Small intestine (tissue), 7 donors: ENCODE data around the gene CDK17. TPM values are rescaled to one million over a fixed set of nuclear protein-coding genes. Genes with fewer than 3 reads are reported as not detected.
"Not testable (repeated sequence)": the region's sequence is repeated elsewhere in the genome, so short reads cannot be mapped to it uniquely, and the experiment has no call there.

Source experiments
- DNase-seq, 2 donors: peaks; one replicate each; pipeline versions ENCODE4 v3.0.0 to v3.0.0-alpha.2; 2013
- FAIRE-seq: peaks from 2 replicates; lab custom pipeline; 2012; peaks lifted over from hg19 to GRCh38; lab: Jason Lieb, UNC
- H3K27ac ChIP-seq, 3 donors: one replicate each; pipeline ENCODE4 v1.5.1; 2013; ENCODE audit warnings: low read length in 2 of 3, mild to moderate bottlenecking in 2 of 3, control low read depth in 1 of 3, inconsistent platforms in 1 of 3, low read depth in 1 of 3, moderate library complexity in 1 of 3
- H3K27me3 ChIP-seq, 3 donors: one replicate each; pipeline ENCODE4 v1.6.1; 2013; ENCODE audit warnings: low read length in 3 of 3, inconsistent platforms in 1 of 3; ENCODE audit not compliant: control insufficient read depth in 3 of 3, insufficient read depth in 3 of 3
- H3K36me3 ChIP-seq, 3 donors: one replicate each; pipeline ENCODE4 v1.6.1; 2013; ENCODE audit warnings: low read length in 3 of 3, inconsistent platforms in 1 of 3, low read depth in 1 of 3, mild to moderate bottlenecking in 1 of 3, moderate library complexity in 1 of 3; ENCODE audit not compliant: control insufficient read depth in 3 of 3, insufficient read depth in 2 of 3
- H3K4me1 ChIP-seq, 3 donors: one replicate each; pipeline ENCODE4 v1.6.1; 2013; ENCODE audit warnings: low read length in 2 of 3, inconsistent platforms in 1 of 3, low read depth in 1 of 3, mild to moderate bottlenecking in 1 of 3, moderate library complexity in 1 of 3; ENCODE audit not compliant: control insufficient read depth in 3 of 3, insufficient read depth in 2 of 3
- H3K4me3 ChIP-seq, 3 donors: one replicate each; pipeline ENCODE4 v1.5.1; 2013; ENCODE audit warnings: low read length in 3 of 3, control low read depth in 1 of 3, inconsistent platforms in 1 of 3, low read depth in 1 of 3, mild to moderate bottlenecking in 1 of 3, moderate library complexity in 1 of 3
- H3K9me3 ChIP-seq, 2 donors: one replicate each; pipeline ENCODE4 v1.6.1; 2013; ENCODE audit warnings: low read depth in 1 of 2, low read length in 1 of 2; ENCODE audit not compliant: control insufficient read depth in 2 of 2, insufficient read depth in 1 of 2
- WGBS, 3 donors: extraction: QIAGEN DNeasy Blood & Tissue Kit; methylation state at CpG; one replicate each; pipeline ENCODE4 v1.1.7; 2013; 5-methylcytosine and 5-hydroxymethylcytosine counted together
- polyA plus RNA-seq, 4 donors: library from polyadenylated mRNA; stranded (reverse) in 3 of 4; unstranded in 1 of 4; fragments of 200-250 nt in 3 of 4; fragments of 120-200 nt in 1 of 4; gene quantifications; one replicate each; pipeline versions ENCODE4 v1.2.1 to v1.2.3, GENCODE V29; 2013
- donor health status: healthy with polysubstance abuse.
- donor health status: control.
- donor health status: control.
- donor health status: Bipolar disorder and iron deficiency.
- donor health status: healthy.

Gene CDK17
- polyA plus RNA-seq, 4 donors = 7.6 to 29.8 (median 8.4) TPM

- 91 to 99% (median 94%) methylated on average over 1 of the region's 1 CpG for WGBS, 3 donors
- H3K4me1 ChIP-seq = no peaks in the 10 kb centered on the region
- no peaks in the 10 kb centered on the region for H3K27me3 ChIP-seq
- FAIRE-seq (no peak), DNase-seq (no peak)
- H3K4me3 ChIP-seq = no peak overlapping the region
- H3K27ac ChIP-seq = no peak overlapping the region
- H3K36me3 ChIP-seq = no peaks in the 10 kb centered on the region
- H3K9me3 ChIP-seq = no peaks in the 10 kb centered on the region
These were observed 14.4 kb upstream of the CDK17 start for GRCh38 chr12:96414637-96415036.

GRCh38 chr12:96412431-96412830 is 12.2 kb upstream of the CDK17 start:
- DNase-seq = no peak
- H3K4me1 ChIP-seq = no peaks in the 10 kb centered on the region
- no peak overlapping the region for H3K4me3 ChIP-seq
- H3K27me3 ChIP-seq = no peaks in the 10 kb centered on the region
- no peaks in the 10 kb centered on the region for H3K36me3 ChIP-seq
- no peak for FAIRE-seq
- no peak overlapping the region for H3K27ac ChIP-seq
- H3K9me3 ChIP-seq = no peaks in the 10 kb centered on the region

GRCh38 chr12:96409731-96410130 is 9.5 kb upstream of the CDK17 start:
- no peak for DNase-seq
- Histone ChIP-seq H3K9me3 (no peaks in the 10 kb centered on the region), H3K4me1 (no peaks in the 10 kb centered on the region), H3K27ac (no peak overlapping the region), H3K4me3 (no peak overlapping the region), H3K36me3 (no peaks in the 10 kb centered on the region), H3K27me3 (no peaks in the 10 kb centered on the region)
- FAIRE-seq = no peak
- 83 to 92% (median 91%) methylated on average over 4 of the region's 4 CpGs for WGBS, 3 donors

GRCh38 chr12:96408993-96409392 is 8.8 kb upstream of the CDK17 start:
- DNase-seq (no peak), FAIRE-seq (no peak)
- H3K27ac ChIP-seq = no peak overlapping the region

GRCh38 chr12:96407429-96408097 is 7.3 kb upstream of the CDK17 start:
- peak overlapping the region in 1 of 3 donors; percentile 55 for H3K27ac ChIP-seq
- H3K4me3 ChIP-seq, FAIRE-seq, H3K27me3 ChIP-seq, H3K36me3 ChIP-seq, H3K4me1 ChIP-seq, DNase-seq, H3K9me3 ChIP-seq: not testable (repeated sequence)
- WGBS, 3 donors = 84 to 89% (median 85%) methylated on average over 7 of the region's 7 CpGs

More at GRCh38 chr12:96408993-96409392, 8.8 kb upstream of the CDK17 start:
- Histone ChIP-seq H3K27me3 (no peaks in the 10 kb centered on the region), H3K9me3 (no peaks in the 10 kb centered on the region), H3K4me3 (no peak overlapping the region), H3K36me3 (no peaks in the 10 kb centered on the region), H3K4me1 (no peaks in the 10 kb centered on the region)
- 96 to 97% (median 97%) methylated on average over 3 of the region's 3 CpGs for WGBS, 3 donors

GRCh38 chr12:96404696-96405095 is 4.5 kb upstream of the CDK17 start:
- no peak for FAIRE-seq
- Histone ChIP-seq H3K4me3 (no peak overlapping the region), H3K9me3 (no peaks in the 10 kb centered on the region), H3K36me3 (no peaks in the 10 kb centered on the region), H3K27ac (no peak overlapping the region), H3K27me3 (no peaks in the 10 kb centered on the region), H3K4me1 (peaks cover 0 to 4% (median 0%) of the 10 kb centered on the region in 3 donors)
- no peak for DNase-seq
- 49 to 64% (median 53%) methylated on average over 3 of the region's 3 CpGs for WGBS, 3 donors

- Histone ChIP-seq H3K9me3 (no peaks in the 10 kb centered on the region), H3K27me3 (no peaks in the 10 kb centered on the region), H3K4me1 (peaks cover 0 to 4% (median 0%) of the 10 kb centered on the region in 3 donors), H3K4me3 (no peak overlapping the region), H3K27ac (no peak overlapping the region), H3K36me3 (no peaks in the 10 kb centered on the region)
- FAIRE-seq = no peak
- no peak for DNase-seq
- WGBS, 3 donors = 89 to 100% (median 92%) methylated on average over 1 of the region's 1 CpG
These were observed 3.6 kb upstream of the CDK17 start for GRCh38 chr12:96403870-96404269.

- H3K4me3 ChIP-seq, H3K9me3 ChIP-seq, FAIRE-seq, H3K4me1 ChIP-seq, H3K27ac ChIP-seq, DNase-seq, H3K27me3 ChIP-seq, H3K36me3 ChIP-seq: not testable (repeated sequence)
- WGBS, 3 donors = 92 to 96% (median 94%) methylated on average over 8 of the region's 8 CpGs
These were observed 2.3 kb upstream of the CDK17 start for GRCh38 chr12:96402522-96402921.

GRCh38 chr12:96402061-96402460 is 1.8 kb upstream of the CDK17 start:
- WGBS, 3 donors = 84 to 86% (median 86%) methylated on average over 6 of the region's 6 CpGs
- Histone ChIP-seq H3K4me3 (no peak overlapping the region), H3K4me1 (peaks cover 0 to 8% (median 0%) of the 10 kb centered on the region in 3 donors), H3K27ac (peak overlapping the region in 1 of 3 donors; percentile 32), H3K27me3 (no peaks in the 10 kb centered on the region), H3K36me3 (no peaks in the 10 kb centered on the region), H3K9me3 (no peaks in the 10 kb centered on the region)
- FAIRE-seq = no peak
- no peak for DNase-seq
